Endothelial cell (in vitro differentiated cells): ENCODE results near the gene JAML. TPM values are rescaled to one million over a fixed set of nuclear protein-coding genes. Genes with fewer than 3 reads are reported as not detected.

Experiments
- DNase-seq: peaks from one replicate; pipeline ENCODE4 v3.0.0; 2021; ENCODE audit warnings: low spot score
- H3K27ac Mint-ChIP-seq: one replicate; pipeline ENCODE4 v1.8.0; 2021; ENCODE audit warnings: mixed read lengths, inconsistent platforms; ENCODE audit not compliant: unreplicated experiment
- H3K27me3 Mint-ChIP-seq: one replicate; pipeline ENCODE4 v1.8.0; 2021; ENCODE audit warnings: mild to moderate bottlenecking, moderate library complexity, mixed read lengths, inconsistent platforms; ENCODE audit not compliant: unreplicated experiment
- H3K36me3 Mint-ChIP-seq: one replicate; pipeline ENCODE4 v1.8.0; 2021; ENCODE audit warnings: mild to moderate bottlenecking, low read depth, mixed read lengths, inconsistent platforms; ENCODE audit not compliant: unreplicated experiment
- H3K4me1 Mint-ChIP-seq: one replicate; pipeline ENCODE4 v1.8.0; 2021; ENCODE audit warnings: mild to moderate bottlenecking, mixed read lengths, inconsistent platforms; ENCODE audit not compliant: unreplicated experiment
- H3K4me3 Mint-ChIP-seq: one replicate; pipeline ENCODE4 v1.8.0; 2021; ENCODE audit warnings: mild to moderate bottlenecking, mixed read lengths, inconsistent platforms; ENCODE audit not compliant: unreplicated experiment
- H3K9me3 Mint-ChIP-seq: one replicate; pipeline ENCODE4 v1.8.0; 2021; ENCODE audit warnings: mixed read lengths, inconsistent platforms; ENCODE audit not compliant: unreplicated experiment
- total RNA-seq: library from RNA; stranded (reverse); fragmentation: NEBNext Ultra II Directional; extraction: Animal tissue kit (Norgen Biotek cat#: 25700); gene quantifications from one replicate; pipeline ENCODE4 v1.2.1, GENCODE V29; 2021; ENCODE audit not compliant: unreplicated experiment
- TF ChIP-seq, protein P1 (sequence below): fragments of 200-600 bp; sonication (generic); IDR thresholded peaks from one replicate; pipeline ENCODE4 v1.5.0; 2021; ENCODE audit warnings: antibody characterized with exemption; ENCODE audit not compliant: unreplicated experiment

The JAML gene
- total RNA-seq, 1 donor from 2014 or later, result 0.31 TPM

DNA sequence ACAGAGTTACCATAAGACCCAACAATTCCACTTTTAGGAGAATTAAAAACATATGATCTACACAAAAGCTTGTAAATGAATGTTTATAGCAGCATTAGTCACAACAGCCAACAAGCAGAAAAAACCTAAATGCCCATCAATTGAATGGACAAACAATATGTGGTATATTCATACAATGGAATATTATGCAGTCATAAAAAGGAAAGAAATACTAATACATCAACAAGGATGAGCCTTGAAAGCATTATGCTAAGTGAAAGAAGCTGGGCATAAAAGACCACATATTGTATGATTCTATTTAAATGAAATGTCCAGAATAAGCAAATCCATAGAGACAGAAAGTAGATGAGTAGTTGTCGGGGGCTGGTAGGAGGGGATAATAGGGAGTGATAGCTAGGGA is 34.3 kb upstream of the JAML start:
- H3K27ac Mint-ChIP-seq, result no peak overlapping the region
- peaks cover 3% of the 10 kb centered on the region for H3K27me3 Mint-ChIP-seq
- peaks cover under 1% of the 10 kb centered on the region for H3K4me1 Mint-ChIP-seq
- H3K4me3 Mint-ChIP-seq, result no peak overlapping the region
- no peaks in the 10 kb centered on the region for H3K9me3 Mint-ChIP-seq
- TF ChIP-seq, protein P1, sequence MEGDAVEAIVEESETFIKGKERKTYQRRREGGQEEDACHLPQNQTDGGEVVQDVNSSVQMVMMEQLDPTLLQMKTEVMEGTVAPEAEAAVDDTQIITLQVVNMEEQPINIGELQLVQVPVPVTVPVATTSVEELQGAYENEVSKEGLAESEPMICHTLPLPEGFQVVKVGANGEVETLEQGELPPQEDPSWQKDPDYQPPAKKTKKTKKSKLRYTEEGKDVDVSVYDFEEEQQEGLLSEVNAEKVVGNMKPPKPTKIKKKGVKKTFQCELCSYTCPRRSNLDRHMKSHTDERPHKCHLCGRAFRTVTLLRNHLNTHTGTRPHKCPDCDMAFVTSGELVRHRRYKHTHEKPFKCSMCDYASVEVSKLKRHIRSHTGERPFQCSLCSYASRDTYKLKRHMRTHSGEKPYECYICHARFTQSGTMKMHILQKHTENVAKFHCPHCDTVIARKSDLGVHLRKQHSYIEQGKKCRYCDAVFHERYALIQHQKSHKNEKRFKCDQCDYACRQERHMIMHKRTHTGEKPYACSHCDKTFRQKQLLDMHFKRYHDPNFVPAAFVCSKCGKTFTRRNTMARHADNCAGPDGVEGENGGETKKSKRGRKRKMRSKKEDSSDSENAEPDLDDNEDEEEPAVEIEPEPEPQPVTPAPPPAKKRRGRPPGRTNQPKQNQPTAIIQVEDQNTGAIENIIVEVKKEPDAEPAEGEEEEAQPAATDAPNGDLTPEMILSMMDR, result no peak
- H3K36me3 Mint-ChIP-seq, result no peaks in the 10 kb centered on the region
- DNase-seq, result no peak

GRCh38 chr11:118258410-118258809 is 33.6 kb upstream of the JAML start:
- H3K9me3 Mint-ChIP-seq, result no peaks in the 10 kb centered on the region
- no peak for DNase-seq
- TF ChIP-seq, protein P1, result peak; percentile 32
- H3K36me3 Mint-ChIP-seq, result no peaks in the 10 kb centered on the region
- no peaks in the 10 kb centered on the region for H3K27me3 Mint-ChIP-seq
- H3K4me3 Mint-ChIP-seq, result no peak overlapping the region
- H3K27ac Mint-ChIP-seq, result no peak overlapping the region
- no peaks in the 10 kb centered on the region for H3K4me1 Mint-ChIP-seq

GRCh38 chr11:118252688-118253087 is 27.9 kb upstream of the JAML start:
- no peaks in the 10 kb centered on the region for H3K36me3 Mint-ChIP-seq
- H3K4me3 Mint-ChIP-seq, result peak overlapping the region; percentile 94
- H3K4me1 Mint-ChIP-seq, result peaks cover under 1% of the 10 kb centered on the region
- H3K9me3 Mint-ChIP-seq, result no peaks in the 10 kb centered on the region
- H3K27me3 Mint-ChIP-seq, result no peaks in the 10 kb centered on the region
- TF ChIP-seq, protein P1, result no peak
- DNase-seq, result no peak
- peak overlapping the region; percentile 98 for H3K27ac Mint-ChIP-seq

DNA sequence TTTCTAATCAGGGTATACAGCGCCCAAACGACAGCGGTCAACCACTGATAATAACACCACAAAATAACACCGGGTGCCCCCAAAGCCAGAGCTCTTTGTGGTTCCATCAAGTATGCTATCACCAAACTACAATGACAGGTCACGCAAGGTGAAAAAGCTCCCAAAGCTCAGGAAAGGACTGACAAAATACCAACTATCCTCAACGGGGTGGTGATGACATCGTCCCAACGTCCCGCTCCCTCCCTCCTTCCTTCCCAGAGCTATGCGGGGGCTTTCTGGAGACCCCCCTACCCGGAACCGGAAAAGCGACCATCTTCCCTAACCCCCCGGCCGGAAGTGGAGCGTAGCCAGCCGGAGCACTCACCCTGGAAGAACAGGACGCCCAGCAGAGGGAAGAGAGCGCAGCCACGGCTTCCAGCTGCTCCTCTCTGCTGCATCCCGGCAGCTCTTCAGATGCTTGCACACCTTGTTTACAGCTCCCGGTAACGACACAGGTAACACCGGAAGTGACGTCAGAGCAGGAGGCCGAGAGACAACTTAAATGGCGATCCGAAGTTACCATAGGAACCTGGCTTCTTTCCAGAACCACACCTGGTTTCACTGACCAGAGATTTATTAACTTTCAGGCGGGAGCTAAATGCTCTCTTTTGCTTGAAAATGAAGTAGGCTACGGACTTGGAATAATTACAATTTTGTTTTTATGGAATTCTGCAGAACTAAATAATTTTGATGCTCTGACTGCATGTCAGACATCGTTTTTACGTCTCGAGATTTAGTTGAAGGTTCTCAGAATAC is 27.2 kb upstream of the JAML start, which contains the start of gene MPZL3:
MPZL3 (minus strand) TSS at position 508 of the 795 bp plus-strand sequence; CDS start at position 437, 71 bp downstream.
- H3K27ac Mint-ChIP-seq, result peak within 1 kb of the TSS; percentile 98
- no peaks in the 10 kb centered on the region for H3K36me3 Mint-ChIP-seq
- H3K9me3 Mint-ChIP-seq, result no peaks in the 10 kb centered on the region
- TF ChIP-seq, protein P1, result no peak
- H3K4me1 Mint-ChIP-seq, result peaks cover 5% of the 10 kb centered on the region
- no peaks in the 10 kb centered on the region for H3K27me3 Mint-ChIP-seq
- H3K4me3 Mint-ChIP-seq, result peak within 1 kb of the TSS; percentile 94
- DNase-seq, result peak; percentile 67

- H3K4me3 Mint-ChIP-seq, result no peak overlapping the region
- peaks cover 4% of the 10 kb centered on the region for H3K36me3 Mint-ChIP-seq
- no peak for DNase-seq
- H3K27me3 Mint-ChIP-seq, result peaks cover 7% of the 10 kb centered on the region
- peaks cover 36% of the 10 kb centered on the region for H3K4me1 Mint-ChIP-seq
- TF ChIP-seq, protein P1, result no peak
- H3K9me3 Mint-ChIP-seq, result no peaks in the 10 kb centered on the region
- H3K27ac Mint-ChIP-seq, result peak overlapping the region; percentile 54
Observed at GRCh38 chr11:118247041-118247440, 22.2 kb upstream of the JAML start.
